Measurements from ENCODE around the gene ERV3-1. TPM values are rescaled to one million over a fixed set of nuclear protein-coding genes. Genes with fewer than 3 reads are reported as not detected.

Gene ERV3-1
- total RNA-seq, 1 donor from 2014 or later = 32.0 TPM

DNA sequence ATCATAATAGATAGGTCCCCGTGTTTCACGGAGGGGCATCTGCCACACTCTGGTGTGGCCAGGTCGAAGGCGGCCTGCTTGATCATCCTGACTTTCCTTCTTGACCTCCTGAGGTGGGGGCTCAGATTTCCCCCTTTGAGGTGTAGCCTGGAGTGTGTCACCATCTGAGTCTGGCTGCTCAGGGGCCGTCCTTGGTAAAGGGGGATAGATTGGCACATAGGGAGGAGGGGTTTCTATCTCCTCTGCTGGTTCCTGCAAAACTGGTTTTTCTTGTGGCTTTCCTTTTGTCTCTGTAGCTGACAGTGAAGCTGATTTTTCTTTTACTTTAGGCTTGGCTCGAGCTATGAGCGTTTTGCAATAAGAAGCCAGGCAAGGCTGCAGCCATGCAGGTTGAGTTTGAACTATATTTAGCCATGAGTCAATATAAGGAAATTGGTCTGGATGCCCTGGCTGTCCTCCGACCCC is 8.5 kb downstream of the ERV3-1 start:
- intact Hi-C loops (cut with DNase I) = no loop called here
- no peak overlapping the region for H3K4me3 ChIP-seq
- ATAC-seq (peak; percentile 61 to 71), DNase-seq (no peak)
- H3K9me3 ChIP-seq = peaks cover 40% of the 10 kb centered on the region
- peaks cover 17% of the 10 kb centered on the region for H3K4me1 ChIP-seq
- no peaks in the 10 kb centered on the region for H3K27me3 ChIP-seq (ENCODE audit: low read depth)
- peaks cover 18% of the 10 kb centered on the region for H3K36me3 ChIP-seq
- H3K27ac ChIP-seq = peak overlapping the region; percentile 7
- TF ChIP-seq, protein P1, sequence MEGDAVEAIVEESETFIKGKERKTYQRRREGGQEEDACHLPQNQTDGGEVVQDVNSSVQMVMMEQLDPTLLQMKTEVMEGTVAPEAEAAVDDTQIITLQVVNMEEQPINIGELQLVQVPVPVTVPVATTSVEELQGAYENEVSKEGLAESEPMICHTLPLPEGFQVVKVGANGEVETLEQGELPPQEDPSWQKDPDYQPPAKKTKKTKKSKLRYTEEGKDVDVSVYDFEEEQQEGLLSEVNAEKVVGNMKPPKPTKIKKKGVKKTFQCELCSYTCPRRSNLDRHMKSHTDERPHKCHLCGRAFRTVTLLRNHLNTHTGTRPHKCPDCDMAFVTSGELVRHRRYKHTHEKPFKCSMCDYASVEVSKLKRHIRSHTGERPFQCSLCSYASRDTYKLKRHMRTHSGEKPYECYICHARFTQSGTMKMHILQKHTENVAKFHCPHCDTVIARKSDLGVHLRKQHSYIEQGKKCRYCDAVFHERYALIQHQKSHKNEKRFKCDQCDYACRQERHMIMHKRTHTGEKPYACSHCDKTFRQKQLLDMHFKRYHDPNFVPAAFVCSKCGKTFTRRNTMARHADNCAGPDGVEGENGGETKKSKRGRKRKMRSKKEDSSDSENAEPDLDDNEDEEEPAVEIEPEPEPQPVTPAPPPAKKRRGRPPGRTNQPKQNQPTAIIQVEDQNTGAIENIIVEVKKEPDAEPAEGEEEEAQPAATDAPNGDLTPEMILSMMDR (IDR thresholded peaks at IDR 0.05) = no peak

- peaks cover 17% of the 10 kb centered on the region for H3K4me1 ChIP-seq
- TF ChIP-seq, protein P1 (IDR thresholded peaks at IDR 0.05) = no peak
- peaks cover 40% of the 10 kb centered on the region for H3K9me3 ChIP-seq
- H3K27me3 ChIP-seq (ENCODE audit: low read depth) = no peaks in the 10 kb centered on the region
- intact Hi-C loops (cut with DNase I) = no loop called here
- peaks cover 23% of the 10 kb centered on the region for H3K36me3 ChIP-seq
- no peak overlapping the region for H3K4me3 ChIP-seq
- H3K27ac ChIP-seq = peak overlapping the region; percentile 7
- ATAC-seq (no peak), DNase-seq (no peak)
Observed at GRCh38 chr7:64997164-64997908, 9.2 kb downstream of the ERV3-1 start.

- Histone ChIP-seq H3K4me3 (no peak overlapping the region), H3K4me1 (peaks cover 17% of the 10 kb centered on the region), H3K27ac (no peak overlapping the region), H3K27me3 (ENCODE audit: low read depth) (no peaks in the 10 kb centered on the region), H3K36me3 (peaks cover 20% of the 10 kb centered on the region), H3K9me3 (peaks cover 45% of the 10 kb centered on the region)
- ATAC-seq (no peak), DNase-seq (no peak)
- intact Hi-C loops (cut with DNase I) = no loop called here
- TF ChIP-seq, protein P1 (IDR thresholded peaks at IDR 0.05) = no peak
Observed at GRCh38 chr7:64996305-64996704, 10.2 kb downstream of the ERV3-1 start.

- Histone ChIP-seq H3K4me1 (peaks cover 13% of the 10 kb centered on the region), H3K9me3 (peaks cover 59% of the 10 kb centered on the region), H3K4me3 (no peak overlapping the region), H3K36me3 (peaks cover 11% of the 10 kb centered on the region), H3K27me3 (ENCODE audit: low read depth) (no peaks in the 10 kb centered on the region), H3K27ac (no peak overlapping the region)
- intact Hi-C loops (cut with DNase I) = no loop called here
- TF ChIP-seq, protein P1 (IDR thresholded peaks at IDR 0.05) = no peak
- ATAC-seq (no peak), DNase-seq (no peak)
Observed at GRCh38 chr7:64993901-64994300, 12.6 kb downstream of the ERV3-1 start.

GRCh38 chr7:64992971-64993370 is 13.5 kb downstream of the ERV3-1 start:
- Histone ChIP-seq H3K27ac (no peak overlapping the region), H3K9me3 (peaks cover 54% of the 10 kb centered on the region), H3K36me3 (peaks cover 7% of the 10 kb centered on the region), H3K27me3 (ENCODE audit: low read depth) (no peaks in the 10 kb centered on the region), H3K4me1 (peaks cover 7% of the 10 kb centered on the region), H3K4me3 (no peak overlapping the region)
- ATAC-seq (no peak), DNase-seq (no peak)
- TF ChIP-seq, protein P1 (IDR thresholded peaks at IDR 0.05) = no peak
- intact Hi-C loops (cut with DNase I) = no loop called here
